Posterior cingulate gyrus (tissue), 11 donors: ENCODE data around the gene SETD5.

Source experiments
- DNase-seq, 10 donors: peaks; one replicate each; pipeline versions ENCODE4 v3.0.0 to v3.0.0-alpha.2; 2020 to 2021; ENCODE audit warnings: mixed read lengths in 3 of 10
- intact Hi-C: fragments of 100-400 bp; cut with DNase I; formaldehyde crosslinking; loops from one replicate; pipeline ENCODE4 v1.15.1; 2023

Gene SETD5

GRCh38 chr3:9405756-9406155, 8.3 kb downstream of the SETD5 start:
- DNase-seq: no peak
- intact Hi-C loops: no loop called here

DNA sequence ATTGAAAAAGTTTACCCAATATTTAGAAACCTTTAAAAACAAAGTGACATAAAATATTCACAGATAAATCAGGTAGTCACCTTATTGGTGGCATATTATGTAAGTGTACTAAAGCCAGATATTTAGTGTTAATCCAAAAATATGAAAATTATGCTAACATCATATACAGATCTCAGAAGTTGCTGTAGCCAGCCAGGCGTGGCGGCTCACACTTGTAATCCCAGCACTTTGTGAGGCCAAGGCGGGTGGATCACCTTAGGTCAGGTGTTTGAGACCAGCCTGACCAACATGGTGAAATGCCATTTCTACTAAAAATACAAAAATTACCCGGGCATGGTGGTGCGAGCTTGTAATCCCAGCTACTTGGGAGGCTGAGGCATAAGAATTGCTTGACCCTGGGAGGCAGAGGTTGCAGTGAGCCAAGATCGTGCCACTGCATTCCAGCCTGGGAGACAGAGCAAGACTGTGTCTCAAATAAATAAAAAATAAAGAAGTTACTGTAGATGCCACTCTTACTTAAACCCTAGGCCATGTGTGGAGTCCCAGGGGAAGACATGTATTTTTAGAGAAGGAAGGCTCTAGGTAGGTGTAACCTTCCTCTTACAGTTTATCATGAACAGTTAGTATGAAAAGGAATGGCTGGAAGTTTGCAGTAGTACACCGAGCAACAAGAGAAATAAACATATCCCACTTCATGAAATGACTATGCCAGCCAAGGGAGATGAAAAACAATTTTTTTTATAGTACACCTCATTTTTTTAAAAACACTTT, 9.6 kb downstream of the SETD5 start:
- intact Hi-C loops: no loop called here
- DNase-seq: no peak

DNA sequence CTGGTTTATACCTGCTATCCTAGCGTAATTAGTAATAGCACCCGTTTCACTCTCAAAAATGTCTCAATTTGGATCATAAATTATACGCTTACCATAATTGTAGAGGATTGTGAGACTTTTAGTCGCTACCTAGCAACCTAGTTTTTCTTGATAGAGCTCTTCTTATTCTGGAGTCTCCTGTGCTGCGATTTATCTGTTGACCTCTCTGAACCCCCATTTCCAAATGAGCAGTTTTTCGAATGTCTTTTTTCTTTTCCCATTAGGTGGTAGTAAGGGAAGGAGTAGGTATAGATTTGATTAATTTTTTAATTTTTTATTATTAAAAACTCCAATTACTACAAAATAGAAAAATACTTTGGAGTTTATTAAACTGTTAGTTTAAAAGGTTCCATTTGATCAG, 10.6 kb downstream of the SETD5 start:
- intact Hi-C loops: no loop called here

GRCh38 chr3:9408546-9408945, 11.1 kb downstream of the SETD5 start:
- intact Hi-C loops: no loop called here
- no peak for DNase-seq

More for the DNA sequence above, 10.6 kb downstream of the SETD5 start:
- no peak for DNase-seq

- intact Hi-C loops: no loop called here
- DNase-seq: no peak
Measured at GRCh38 chr3:9409981-9410854, 12.8 kb downstream of the SETD5 start.

GRCh38 chr3:9411302-9411701, 13.9 kb downstream of the SETD5 start:
- intact Hi-C loops: no loop called here
- no peak for DNase-seq

GRCh38 chr3:9412293-9412692, 14.9 kb downstream of the SETD5 start:
- intact Hi-C loops: no loop called here

DNA sequence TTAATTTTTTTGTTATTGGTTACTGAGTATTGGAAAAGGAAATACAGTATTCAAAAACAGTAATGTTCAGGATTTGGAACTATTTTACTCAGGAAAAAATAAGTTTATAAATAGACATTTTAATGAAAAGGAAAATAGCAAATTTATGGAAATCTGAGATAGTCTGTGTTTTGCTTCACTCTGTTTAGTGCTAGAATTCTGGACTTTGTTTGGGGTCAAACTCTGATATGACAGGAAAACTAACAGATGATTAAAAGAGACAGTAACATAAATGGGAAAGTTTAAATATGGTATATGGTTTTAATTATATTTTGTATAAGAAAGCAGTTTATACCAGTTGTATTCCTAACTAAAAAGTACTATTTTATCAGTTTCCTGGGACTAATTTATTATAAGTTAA, 17.4 kb downstream of the SETD5 start:
- intact Hi-C loops: no loop called here
- DNase-seq: no peak

More at GRCh38 chr3:9412293-9412692, 14.9 kb downstream of the SETD5 start:
- no peak for DNase-seq

DNA sequence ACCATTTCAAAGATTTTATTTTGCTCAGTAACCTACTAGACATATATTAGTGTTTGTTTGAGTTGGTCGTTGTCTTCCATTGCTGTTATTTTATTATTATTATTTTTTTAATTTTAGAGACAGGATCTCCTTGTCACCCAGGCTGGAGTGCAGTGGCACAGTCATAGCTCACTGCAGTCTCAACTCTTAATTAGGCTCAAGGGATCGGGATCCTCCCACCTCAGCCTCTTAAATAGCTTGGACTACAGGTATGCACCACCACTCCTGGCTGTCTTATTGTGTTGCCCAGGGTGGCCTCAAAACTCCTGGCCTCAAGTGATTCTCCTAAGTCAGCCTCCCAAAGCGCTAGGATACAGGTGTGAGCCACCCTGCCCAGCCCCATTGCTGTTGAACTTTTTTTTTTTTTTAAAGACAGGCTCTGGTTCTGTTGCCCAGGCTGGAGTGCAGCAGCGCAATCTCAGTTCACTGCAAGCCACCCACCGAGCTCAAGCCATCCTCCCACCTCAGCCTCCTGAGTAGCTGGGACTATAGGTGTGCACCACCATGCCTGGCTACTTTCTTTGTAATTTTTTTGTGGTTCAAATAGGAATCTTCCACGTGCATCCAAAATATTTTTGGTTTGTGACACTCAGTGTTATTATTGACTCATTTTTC, 18.2 kb downstream of the SETD5 start:
- intact Hi-C loops: no loop called here
- no peak for DNase-seq

- no peak for DNase-seq
- intact Hi-C loops: no loop called here
Measured at GRCh38 chr3:9416139-9416780, 18.8 kb downstream of the SETD5 start.

GRCh38 chr3:9420850-9421549, 23.6 kb downstream of the SETD5 start:
- intact Hi-C loops: loop anchor here (5.0 kb wide), 1 partner anchor 69 kb away; no protein-coding TSS in a partner anchor
- DNase-seq: no peak

- peak in 7 of 10 donors; percentile 57 to 92 (median 72) for DNase-seq
- intact Hi-C loops: loop anchor here (2.0 to 5.0 kb wide), 3 partner anchors 24 to 71 kb away; partner anchors contain the start of gene THUMPD3
Measured at GRCh38 chr3:9422712-9423424, 25.5 kb downstream of the SETD5 start.

- intact Hi-C loops: no loop called here
Measured at GRCh38 chr3:9428411-9428810, 31.0 kb downstream of the SETD5 start.

GRCh38 chr3:9430733-9431132, 33.3 kb downstream of the SETD5 start:
- intact Hi-C loops: no loop called here
- no peak for DNase-seq

More at GRCh38 chr3:9428411-9428810, 31.0 kb downstream of the SETD5 start:
- no peak for DNase-seq

- intact Hi-C loops: no loop called here
- no peak for DNase-seq
Measured at GRCh38 chr3:9433627-9434521, 36.5 kb downstream of the SETD5 start.

- intact Hi-C loops: no loop called here
- DNase-seq: no peak
Measured at GRCh38 chr3:9435316-9435715, 37.9 kb downstream of the SETD5 start.

DNA sequence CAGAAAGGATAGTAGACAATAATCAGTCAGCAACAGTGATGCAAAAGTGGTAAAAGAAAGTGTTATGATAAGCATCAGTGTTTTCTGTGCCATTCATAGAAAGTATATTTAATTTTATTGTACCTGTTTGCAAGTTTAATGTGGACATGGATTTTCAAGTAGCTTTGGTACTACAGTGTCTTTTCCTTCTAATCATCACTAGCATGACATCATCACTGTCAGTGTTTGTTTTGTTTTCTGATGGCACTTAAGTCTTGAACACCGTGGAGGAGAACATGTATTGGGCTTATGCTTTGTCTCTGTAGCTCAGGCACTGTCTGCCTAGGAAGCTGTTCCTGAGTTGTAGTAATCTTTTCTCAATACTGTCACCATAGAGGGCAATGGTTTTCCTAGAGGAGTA, 41.9 kb downstream of the SETD5 start:
- DNase-seq: no peak
- intact Hi-C loops: no loop called here

DNA sequence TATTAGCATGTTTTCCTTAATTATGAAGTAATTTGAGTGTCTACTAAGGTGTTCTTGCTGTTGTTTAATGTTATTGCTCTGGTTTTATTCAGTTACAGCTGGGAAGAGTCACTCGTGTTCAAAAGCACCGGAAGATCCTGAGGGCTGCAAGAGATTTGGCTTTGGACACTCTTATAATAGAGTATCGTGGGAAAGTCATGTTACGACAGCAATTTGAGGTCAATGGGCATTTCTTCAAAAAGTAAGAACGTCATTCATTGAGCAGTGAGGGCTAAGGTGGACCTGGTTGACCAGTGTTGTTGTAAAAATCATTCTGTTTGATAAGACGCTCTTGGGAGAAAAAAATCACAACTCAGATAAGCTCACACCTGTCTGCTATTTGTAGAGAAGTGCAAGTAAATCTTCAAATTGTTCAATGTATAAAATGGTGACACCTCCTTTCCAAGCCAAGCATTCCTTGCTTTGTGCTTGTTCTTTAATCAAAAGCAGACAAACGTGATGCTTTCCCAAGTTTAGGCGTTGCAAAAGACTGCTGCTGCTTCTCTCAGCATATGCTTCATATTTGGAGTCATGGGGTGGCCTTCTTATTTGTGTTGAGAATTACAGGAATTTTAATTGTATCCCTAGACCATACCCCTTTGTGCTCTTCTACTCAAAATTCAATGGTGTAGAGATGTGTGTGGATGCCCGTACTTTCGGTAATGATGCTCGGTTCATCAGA, 44.2 kb downstream of the SETD5 start:
- intact Hi-C loops: no loop called here
- DNase-seq: no peak
